ENCODE measurements around the gene OSBPL3. TPM values are rescaled to one million over a fixed set of nuclear protein-coding genes. Genes with fewer than 3 reads are reported as not detected.

The OSBPL3 gene
- total RNA-seq, 4 donors from 2014 or later = 1.2 to 9.0 (median 3.5) TPM

- Histone ChIP-seq H3K36me3 (no peaks in the 10 kb centered on the region), H3K4me3 (no peak overlapping the region), H3K4me1 (no peaks in the 10 kb centered on the region), H3K9me3 (no peaks in the 10 kb centered on the region), H3K27ac (no peak overlapping the region), H3K27me3 (no peaks in the 10 kb centered on the region)
- intact Hi-C loops (cut with DNase I; ENCODE audit: low total_unique reads) = no loop called here
- TF ChIP-seq CTCF (IDR thresholded peaks at IDR 0.05) = no peak
- DNase-seq = no peak
Measured at GRCh38 chr7:24933298-24933697, 46.7 kb downstream of the OSBPL3 start.

- H3K9me3 ChIP-seq = no peaks in the 10 kb centered on the region
- H3K27me3 ChIP-seq = no peaks in the 10 kb centered on the region
- H3K36me3 ChIP-seq = no peaks in the 10 kb centered on the region
- TF ChIP-seq CTCF (IDR thresholded peaks at IDR 0.05) = no peak
- TF ChIP-seq POLR2A (IDR thresholded peaks at IDR 0.05) = no peak
- intact Hi-C loops (cut with DNase I; ENCODE audit: low total_unique reads) = no loop called here
- H3K27ac ChIP-seq = no peak overlapping the region
- no peak for DNase-seq
- H3K4me1 ChIP-seq = no peaks in the 10 kb centered on the region
- no peak overlapping the region for H3K4me3 ChIP-seq
Measured at GRCh38 chr7:24932815-24933214, 47.2 kb downstream of the OSBPL3 start.

GRCh38 chr7:24932389-24932788 is 47.6 kb downstream of the OSBPL3 start:
- no peak overlapping the region for H3K27ac ChIP-seq
- intact Hi-C loops (cut with DNase I; ENCODE audit: low total_unique reads) = no loop called here
- no peaks in the 10 kb centered on the region for H3K9me3 ChIP-seq
- no peak for DNase-seq
- TF ChIP-seq CTCF (IDR thresholded peaks at IDR 0.05) (no peak), POLR2A (IDR thresholded peaks at IDR 0.05) (no peak)
- H3K27me3 ChIP-seq = no peaks in the 10 kb centered on the region
- H3K36me3 ChIP-seq = no peaks in the 10 kb centered on the region
- peaks cover 0 to 1% of the 10 kb centered on the region in 2 donors for H3K4me1 ChIP-seq
- no peak overlapping the region for H3K4me3 ChIP-seq

GRCh38 chr7:24931844-24932243 is 48.1 kb downstream of the OSBPL3 start:
- TF ChIP-seq CTCF (IDR thresholded peaks at IDR 0.05) = no peak
- TF ChIP-seq POLR2A (IDR thresholded peaks at IDR 0.05) = no peak
- intact Hi-C loops (cut with DNase I; ENCODE audit: low total_unique reads) = no loop called here
- Histone ChIP-seq H3K4me1 (peaks cover 0 to 5% of the 10 kb centered on the region in 2 donors), H3K36me3 (no peaks in the 10 kb centered on the region), H3K27me3 (no peaks in the 10 kb centered on the region), H3K9me3 (no peaks in the 10 kb centered on the region), H3K27ac (no peak overlapping the region), H3K4me3 (no peak overlapping the region)
- DNase-seq = no peak

GRCh38 chr7:24930856-24931255 is 49.1 kb downstream of the OSBPL3 start:
- H3K4me1 ChIP-seq = peaks cover 0 to 5% of the 10 kb centered on the region in 2 donors
- intact Hi-C loops (cut with DNase I; ENCODE audit: low total_unique reads) = no loop called here
- H3K27ac ChIP-seq = no peak overlapping the region
- DNase-seq = no peak
- H3K36me3 ChIP-seq = no peaks in the 10 kb centered on the region
- H3K27me3 ChIP-seq = no peaks in the 10 kb centered on the region
- no peaks in the 10 kb centered on the region for H3K9me3 ChIP-seq
- H3K4me3 ChIP-seq = no peak overlapping the region
- TF ChIP-seq CTCF (IDR thresholded peaks at IDR 0.05) = no peak
- TF ChIP-seq POLR2A (IDR thresholded peaks at IDR 0.05) = no peak

Measured in uterus (tissue), 4 donors.